ENCODE results near the gene TRIP6.

Gene TRIP6, protein sequence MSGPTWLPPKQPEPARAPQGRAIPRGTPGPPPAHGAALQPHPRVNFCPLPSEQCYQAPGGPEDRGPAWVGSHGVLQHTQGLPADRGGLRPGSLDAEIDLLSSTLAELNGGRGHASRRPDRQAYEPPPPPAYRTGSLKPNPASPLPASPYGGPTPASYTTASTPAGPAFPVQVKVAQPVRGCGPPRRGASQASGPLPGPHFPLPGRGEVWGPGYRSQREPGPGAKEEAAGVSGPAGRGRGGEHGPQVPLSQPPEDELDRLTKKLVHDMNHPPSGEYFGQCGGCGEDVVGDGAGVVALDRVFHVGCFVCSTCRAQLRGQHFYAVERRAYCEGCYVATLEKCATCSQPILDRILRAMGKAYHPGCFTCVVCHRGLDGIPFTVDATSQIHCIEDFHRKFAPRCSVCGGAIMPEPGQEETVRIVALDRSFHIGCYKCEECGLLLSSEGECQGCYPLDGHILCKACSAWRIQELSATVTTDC

DNA sequence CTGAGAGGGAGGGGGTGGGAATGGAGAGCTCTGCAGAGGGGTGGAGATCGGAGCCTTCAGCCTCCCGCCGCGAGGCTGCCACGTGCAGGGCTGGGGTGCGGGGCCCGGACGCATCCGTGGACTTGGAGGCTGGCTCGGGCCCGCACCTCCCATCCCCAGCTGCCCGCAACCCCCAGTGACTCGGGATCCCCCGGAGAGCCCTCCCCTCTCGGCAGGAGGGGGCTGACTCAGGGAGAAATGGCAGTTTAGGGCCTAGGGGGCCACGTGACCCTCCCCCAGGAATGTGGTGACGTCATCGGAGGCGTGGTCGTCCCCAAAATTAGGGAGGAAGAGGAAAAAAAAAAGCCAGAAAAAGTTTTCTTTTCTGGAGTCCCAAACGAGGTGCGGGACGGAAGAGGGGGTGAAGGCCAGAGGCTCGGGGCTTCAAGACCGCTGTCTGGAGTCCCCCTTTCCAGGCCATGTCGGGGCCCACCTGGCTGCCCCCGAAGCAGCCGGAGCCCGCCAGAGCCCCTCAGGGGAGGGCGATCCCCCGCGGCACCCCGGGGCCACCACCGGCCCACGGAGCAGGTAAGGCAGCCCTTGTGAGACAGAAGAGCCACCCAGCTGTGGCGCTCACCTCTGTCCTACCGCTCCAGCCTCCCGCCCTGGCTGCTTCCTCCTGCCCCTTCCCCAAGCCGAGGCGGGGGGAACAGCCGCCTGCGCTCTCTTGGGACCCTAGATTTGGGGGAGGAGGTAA is at the start of gene TRIP6:
TRIP6 (plus strand) TSS at position 348 of the 736 bp plus-strand sequence; CDS start at position 459, 111 bp downstream.
- TF ChIP-seq, protein P1, sequence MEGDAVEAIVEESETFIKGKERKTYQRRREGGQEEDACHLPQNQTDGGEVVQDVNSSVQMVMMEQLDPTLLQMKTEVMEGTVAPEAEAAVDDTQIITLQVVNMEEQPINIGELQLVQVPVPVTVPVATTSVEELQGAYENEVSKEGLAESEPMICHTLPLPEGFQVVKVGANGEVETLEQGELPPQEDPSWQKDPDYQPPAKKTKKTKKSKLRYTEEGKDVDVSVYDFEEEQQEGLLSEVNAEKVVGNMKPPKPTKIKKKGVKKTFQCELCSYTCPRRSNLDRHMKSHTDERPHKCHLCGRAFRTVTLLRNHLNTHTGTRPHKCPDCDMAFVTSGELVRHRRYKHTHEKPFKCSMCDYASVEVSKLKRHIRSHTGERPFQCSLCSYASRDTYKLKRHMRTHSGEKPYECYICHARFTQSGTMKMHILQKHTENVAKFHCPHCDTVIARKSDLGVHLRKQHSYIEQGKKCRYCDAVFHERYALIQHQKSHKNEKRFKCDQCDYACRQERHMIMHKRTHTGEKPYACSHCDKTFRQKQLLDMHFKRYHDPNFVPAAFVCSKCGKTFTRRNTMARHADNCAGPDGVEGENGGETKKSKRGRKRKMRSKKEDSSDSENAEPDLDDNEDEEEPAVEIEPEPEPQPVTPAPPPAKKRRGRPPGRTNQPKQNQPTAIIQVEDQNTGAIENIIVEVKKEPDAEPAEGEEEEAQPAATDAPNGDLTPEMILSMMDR (IDR thresholded peaks at IDR 0.05) = no peak
- H3K27ac ChIP-seq = peak within 1 kb of the TSS; percentile 91
- H3K9me3 ChIP-seq (ENCODE audit: control insufficient read depth, low read length) = no peaks in the 10 kb centered on the region
- no peaks in the 10 kb centered on the region for H3K27me3 ChIP-seq (ENCODE audit: control insufficient read depth, insufficient read depth, low read length)
- H3K4me3 ChIP-seq (ENCODE audit: low read depth, low read length) = peak within 1 kb of the TSS; percentile 99
- no peaks in the 10 kb centered on the region for H3K36me3 ChIP-seq (ENCODE audit: control insufficient read depth, insufficient read depth, low read length)
- H3K9ac ChIP-seq = peak within 1 kb of the TSS; percentile 94
- peaks cover 15% of the 10 kb centered on the region for H3K4me1 ChIP-seq
- peaks cover 4% of the 10 kb centered on the region for H3K79me2 ChIP-seq
- H2AFZ ChIP-seq = peak within 1 kb of the TSS; percentile 90
- H3K4me2 ChIP-seq (ENCODE audit: low read length) = peak within 1 kb of the TSS; percentile 95

DNA sequence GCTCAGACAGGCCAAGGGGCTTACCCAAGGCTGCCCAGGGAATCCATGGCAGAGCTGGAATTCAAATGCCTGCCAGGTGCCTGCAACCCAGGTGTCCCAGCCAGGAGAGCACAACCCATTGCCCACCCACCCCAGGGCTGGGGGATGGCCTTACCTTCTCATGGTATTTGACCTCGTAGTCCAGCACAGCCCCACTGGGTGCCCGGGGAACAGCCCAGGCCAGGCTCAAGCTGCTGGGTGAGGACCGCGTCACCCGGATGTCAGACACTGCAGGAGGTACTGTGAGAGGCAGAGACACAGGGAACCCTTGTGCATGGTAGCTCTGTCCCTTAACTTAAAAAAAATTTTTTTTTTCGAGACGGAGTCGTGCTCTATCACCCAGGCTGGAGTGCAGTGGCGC is 48.8 kb upstream of the TRIP6 start:
- Histone ChIP-seq H3K27me3 (ENCODE audit: control insufficient read depth, insufficient read depth, low read length) (no peaks in the 10 kb centered on the region), H3K9ac (no peak overlapping the region), H3K36me3 (ENCODE audit: control insufficient read depth, insufficient read depth, low read length) (no peaks in the 10 kb centered on the region), H3K4me3 (ENCODE audit: low read depth, low read length) (no peak overlapping the region), H2AFZ (no peak overlapping the region), H3K4me2 (ENCODE audit: low read length) (no peak overlapping the region), H3K4me1 (no peaks in the 10 kb centered on the region), H3K79me2 (no peaks in the 10 kb centered on the region), H3K9me3 (ENCODE audit: control insufficient read depth, low read length) (no peaks in the 10 kb centered on the region), H3K27ac (no peak overlapping the region)
- TF ChIP-seq, protein P1 (IDR thresholded peaks at IDR 0.05) = no peak

DNA sequence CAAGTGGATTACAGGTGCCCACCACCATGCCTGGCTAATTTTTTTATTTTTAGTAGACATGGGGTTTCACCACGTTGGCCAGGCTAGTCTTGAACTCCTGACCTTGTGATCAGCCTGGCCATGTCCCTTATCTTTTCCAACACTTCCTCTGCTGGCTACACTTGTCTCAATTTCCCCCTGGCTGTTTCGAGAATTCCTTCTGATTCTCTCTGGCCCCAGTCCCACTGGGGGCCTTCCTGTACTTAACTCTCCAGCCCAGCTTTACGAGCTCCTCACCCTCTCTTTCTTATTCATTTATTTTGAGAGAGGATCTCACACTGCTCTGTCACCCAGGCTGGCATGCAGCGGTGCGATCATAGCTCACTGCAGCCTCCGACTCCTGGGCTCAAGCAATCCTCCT is 48.4 kb upstream of the TRIP6 start:
- Histone ChIP-seq H3K27me3 (ENCODE audit: control insufficient read depth, insufficient read depth, low read length) (no peaks in the 10 kb centered on the region), H3K9me3 (ENCODE audit: control insufficient read depth, low read length) (no peaks in the 10 kb centered on the region), H3K4me2 (ENCODE audit: low read length) (no peak overlapping the region), H3K4me3 (ENCODE audit: low read depth, low read length) (no peak overlapping the region), H3K4me1 (no peaks in the 10 kb centered on the region), H3K36me3 (ENCODE audit: control insufficient read depth, insufficient read depth, low read length) (no peaks in the 10 kb centered on the region), H3K79me2 (no peaks in the 10 kb centered on the region), H3K27ac (no peak overlapping the region), H2AFZ (no peak overlapping the region), H3K9ac (no peak overlapping the region)
- TF ChIP-seq, protein P1 (IDR thresholded peaks at IDR 0.05) = no peak

DNA sequence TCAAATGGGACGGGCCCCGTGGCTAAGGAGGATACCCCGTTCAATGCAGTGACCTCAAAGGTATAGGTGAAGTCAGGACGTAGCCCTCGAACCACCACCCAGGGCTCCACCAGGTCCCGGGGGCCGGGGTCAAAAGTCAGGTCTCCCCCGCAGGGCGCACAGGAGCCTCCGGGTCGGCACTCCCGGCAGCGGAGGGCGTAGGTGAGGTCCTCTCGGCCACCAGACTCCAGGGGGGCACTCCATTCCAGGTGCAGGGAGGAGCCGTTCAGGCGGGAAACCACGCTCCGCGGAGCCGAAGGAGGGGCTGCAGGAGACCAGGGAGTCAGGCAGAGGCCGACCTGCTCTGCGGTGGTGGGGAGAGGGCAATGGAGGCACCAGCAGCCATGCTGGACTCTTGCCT is 47.6 kb upstream of the TRIP6 start:
- no peaks in the 10 kb centered on the region for H3K4me1 ChIP-seq
- H3K9ac ChIP-seq = no peak overlapping the region
- H2AFZ ChIP-seq = no peak overlapping the region
- TF ChIP-seq, protein P1 (IDR thresholded peaks at IDR 0.05) = no peak
- H3K36me3 ChIP-seq (ENCODE audit: control insufficient read depth, insufficient read depth, low read length) = no peaks in the 10 kb centered on the region
- no peak overlapping the region for H3K27ac ChIP-seq
- H3K4me3 ChIP-seq (ENCODE audit: low read depth, low read length) = no peak overlapping the region
- no peak overlapping the region for H3K4me2 ChIP-seq (ENCODE audit: low read length)
- H3K9me3 ChIP-seq (ENCODE audit: control insufficient read depth, low read length) = no peaks in the 10 kb centered on the region
- H3K79me2 ChIP-seq = no peaks in the 10 kb centered on the region
- no peaks in the 10 kb centered on the region for H3K27me3 ChIP-seq (ENCODE audit: control insufficient read depth, insufficient read depth, low read length)

Data from parathyroid adenoma (tissue), 2 donors.